Measurements from ENCODE around the gene PIGS.

DNA sequence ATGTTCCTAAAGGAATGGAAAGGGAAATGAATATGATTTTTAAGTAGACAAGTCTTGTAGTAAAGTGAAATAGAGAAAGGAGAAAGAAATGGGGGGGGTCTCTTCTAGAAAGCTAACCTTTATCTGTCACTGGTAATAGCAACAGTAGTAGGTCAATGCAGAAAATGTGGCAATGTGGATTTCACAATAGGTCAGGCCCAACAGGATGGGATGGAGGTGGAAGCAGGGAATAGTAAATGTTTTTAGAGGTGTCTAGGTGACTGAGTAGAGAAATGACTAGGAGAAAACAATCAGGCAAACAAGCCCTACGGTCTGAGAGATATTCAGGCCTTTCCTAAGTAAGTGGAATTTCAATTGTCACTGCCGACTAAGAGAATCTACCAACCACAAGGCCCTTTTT lies 48.7 kb upstream of the PIGS start:
- TF ChIP-seq, protein P1, sequence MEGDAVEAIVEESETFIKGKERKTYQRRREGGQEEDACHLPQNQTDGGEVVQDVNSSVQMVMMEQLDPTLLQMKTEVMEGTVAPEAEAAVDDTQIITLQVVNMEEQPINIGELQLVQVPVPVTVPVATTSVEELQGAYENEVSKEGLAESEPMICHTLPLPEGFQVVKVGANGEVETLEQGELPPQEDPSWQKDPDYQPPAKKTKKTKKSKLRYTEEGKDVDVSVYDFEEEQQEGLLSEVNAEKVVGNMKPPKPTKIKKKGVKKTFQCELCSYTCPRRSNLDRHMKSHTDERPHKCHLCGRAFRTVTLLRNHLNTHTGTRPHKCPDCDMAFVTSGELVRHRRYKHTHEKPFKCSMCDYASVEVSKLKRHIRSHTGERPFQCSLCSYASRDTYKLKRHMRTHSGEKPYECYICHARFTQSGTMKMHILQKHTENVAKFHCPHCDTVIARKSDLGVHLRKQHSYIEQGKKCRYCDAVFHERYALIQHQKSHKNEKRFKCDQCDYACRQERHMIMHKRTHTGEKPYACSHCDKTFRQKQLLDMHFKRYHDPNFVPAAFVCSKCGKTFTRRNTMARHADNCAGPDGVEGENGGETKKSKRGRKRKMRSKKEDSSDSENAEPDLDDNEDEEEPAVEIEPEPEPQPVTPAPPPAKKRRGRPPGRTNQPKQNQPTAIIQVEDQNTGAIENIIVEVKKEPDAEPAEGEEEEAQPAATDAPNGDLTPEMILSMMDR (conservative IDR thresholded peaks at IDR 0.05), result no peak
- no peak for TF ChIP-seq ZFX (IDR thresholded peaks at IDR 0.05)

Data from C4-2B (cell line).